CD4-positive, alpha-beta memory T cell (primary cell): ENCODE data around the gene FNDC3B. TPM values are rescaled to one million over a fixed set of nuclear protein-coding genes. Genes with fewer than 3 reads are reported as not detected.

Experiments used
- CTCF ChIA-PET: fragments of 350-600 bp; sonication (Branson Sonifier 250); formaldehyde crosslinking; loops from one replicate; lab custom pipeline; 2021; ENCODE audit warnings: inconsistent platforms; ENCODE audit not compliant: partially characterized antibody; lab: Charles Lee
- POLR2A ChIA-PET: fragments of 350-600 bp; sonication (Branson Sonifier 250); formaldehyde crosslinking; loops from one replicate; lab custom pipeline; 2021; ENCODE audit not compliant: partially characterized antibody; lab: Charles Lee
- DNase-seq, 5 donors: peaks; one replicate each; pipeline versions ENCODE4 v3.0.0 to v3.0.0-alpha.2; 2020 to 2022; ENCODE audit warnings: mixed read lengths in 1 of 5
- H3K27ac ChIP-seq: one replicate; pipeline ENCODE4 v1.7.0; 2013; ENCODE audit warnings: low read depth, low read length
- H3K27me3 ChIP-seq: 2 replicates; pipeline ENCODE4 v1.7.0; 2013; ENCODE audit warnings: mild to moderate bottlenecking, low read length, moderate library complexity; ENCODE audit not compliant: insufficient read depth
- H3K36me3 ChIP-seq: 2 replicates; pipeline ENCODE4 v1.7.0; 2013; ENCODE audit warnings: mild to moderate bottlenecking, low read length, moderate library complexity; ENCODE audit not compliant: insufficient read depth
- H3K4me1 ChIP-seq: 2 replicates; pipeline ENCODE4 v1.7.0; 2013; ENCODE audit warnings: mild to moderate bottlenecking, low read length, moderate library complexity; ENCODE audit not compliant: insufficient read depth
- H3K4me3 ChIP-seq, 2 donors: one replicate each; pipeline ENCODE4 v1.7.0; 2013; ENCODE audit warnings: low read length in 2 of 2, mild to moderate bottlenecking in 1 of 2
- H3K9me3 ChIP-seq, 2 donors: one replicate each; pipeline ENCODE4 v1.7.0; 2013; ENCODE audit warnings: low read length in 2 of 2, control low read depth in 1 of 2; ENCODE audit not compliant: control insufficient read depth in 1 of 2
- H3K27ac Mint-ChIP-seq, 7 donors: one replicate each; pipeline ENCODE4 v1.8.0; 2020 to 2021; ENCODE audit warnings: mixed read lengths in 7 of 7, mild to moderate bottlenecking in 6 of 7, inconsistent platforms in 3 of 7, moderate library complexity in 3 of 7
- H3K27me3 Mint-ChIP-seq, 2 donors: one replicate each; pipeline ENCODE4 v1.8.0; 2020 to 2021; ENCODE audit warnings: mixed read lengths in 2 of 2
- H3K36me3 Mint-ChIP-seq, 2 donors: one replicate each; pipeline ENCODE4 v1.8.0; 2020 to 2021; ENCODE audit warnings: mixed read lengths in 2 of 2, inconsistent platforms in 1 of 2, mild to moderate bottlenecking in 1 of 2
- H3K4me1 Mint-ChIP-seq, 4 donors: one replicate each; pipeline ENCODE4 v1.8.0; 2020 to 2021; ENCODE audit warnings: mixed read lengths in 4 of 4, mild to moderate bottlenecking in 1 of 4
- H3K4me3 Mint-ChIP-seq, 8 donors: one replicate each; pipeline ENCODE4 v1.8.0; 2020 to 2021; ENCODE audit warnings: mixed read lengths in 8 of 8, mild to moderate bottlenecking in 7 of 8, moderate library complexity in 6 of 8, inconsistent platforms in 3 of 8
- H3K9me3 Mint-ChIP-seq, 8 donors: one replicate each; pipeline ENCODE4 v1.8.0; 2020 to 2021; ENCODE audit warnings: mixed read lengths in 8 of 8, mild to moderate bottlenecking in 5 of 8, inconsistent platforms in 3 of 8, moderate library complexity in 1 of 8
- intact Hi-C: fragments of 100-400 bp; cut with micrococcal nuclease; formaldehyde crosslinking; loops from one replicate; pipeline ENCODE4 v1.15.1; 2023
- polyA plus RNA-seq, 2 donors: library from polyadenylated mRNA; unstranded; fragments of 300-500 nt; fragmentation: Illumina TruSeq; gene quantifications; one replicate each; pipeline ENCODE4 v1.2.3, GENCODE V29; 2021
- total RNA-seq, 2 experiments: library from RNA; stranded (reverse); gene quantifications; one replicate each; pipeline ENCODE4 v1.2.3, GENCODE V29; 2021

The FNDC3B gene
- total and polyA plus RNA-seq, 4 experiments from 2014 or later, result 10.9 to 18.2 (median 14.8) TPM

- H3K4me3 ChIP-seq, result no peak overlapping the region
- CTCF ChIA-PET, result interaction anchor here (0.8 to 1.7 kb wide), 3 partner anchors 8 to 102 kb away, joined by 3 to 5 read pairs (median 3); no protein-coding TSS in a partner anchor
- Mint-ChIP-seq H3K4me1 (peaks cover 45 to 78% (median 56%) of the 10 kb centered on the region in 4 donors), H3K36me3 (no peaks in the 10 kb centered on the region), H3K27ac (peak overlapping the region in 6 of 7 donors; percentile 5 to 82 (median 40)), H3K9me3 (no peaks in the 10 kb centered on the region), H3K4me3 (peak overlapping the region in 7 of 8 donors; percentile 1 to 67 (median 46)), H3K27me3 (no peaks in the 10 kb centered on the region)
- no peak overlapping the region for H3K27ac ChIP-seq
- no peaks in the 10 kb centered on the region for H3K9me3 ChIP-seq
- H3K36me3 ChIP-seq, result no peaks in the 10 kb centered on the region
- intact Hi-C loops, result no loop called here
- H3K27me3 ChIP-seq, result no peaks in the 10 kb centered on the region
- peaks cover 71% of the 10 kb centered on the region for H3K4me1 ChIP-seq
- DNase-seq, result no peak
- POLR2A ChIA-PET, result interaction anchor here (0.6 to 0.7 kb wide), 2 partner anchors 19 to 30 kb away, joined by 3 read pairs; no protein-coding TSS in a partner anchor
Observed at GRCh38 chr3:172137287-172138192, 98.2 kb downstream of the FNDC3B start.

GRCh38 chr3:172138193-172138537 is 98.8 kb downstream of the FNDC3B start:
- Histone ChIP-seq H3K9me3 (no peaks in the 10 kb centered on the region), H3K27ac (no peak overlapping the region), H3K27me3 (no peaks in the 10 kb centered on the region), H3K4me3 (no peak overlapping the region), H3K36me3 (no peaks in the 10 kb centered on the region), H3K4me1 (peaks cover 66% of the 10 kb centered on the region)
- ChIA-PET CTCF (interaction anchor here (0.8 to 1.7 kb wide), 4 partner anchors 9 to 103 kb away, joined by 3 to 5 read pairs (median 3); no protein-coding TSS in a partner anchor), POLR2A (interaction anchor here (0.6 kb wide), 1 partner anchor 19 kb away, joined by 3 read pairs; no protein-coding TSS in a partner anchor)
- no peaks in the 10 kb centered on the region for H3K9me3 Mint-ChIP-seq
- H3K4me1 Mint-ChIP-seq, result peaks cover 43 to 74% (median 53%) of the 10 kb centered on the region in 4 donors
- intact Hi-C loops, result no loop called here
- DNase-seq, result no peak
- no peaks in the 10 kb centered on the region for H3K27me3 Mint-ChIP-seq
- H3K36me3 Mint-ChIP-seq, result no peaks in the 10 kb centered on the region
- peak overlapping the region in 6 of 8 donors; percentile 14 to 67 (median 54) for H3K4me3 Mint-ChIP-seq
- peak overlapping the region in 6 of 7 donors; percentile 1 to 82 (median 40) for H3K27ac Mint-ChIP-seq

DNA sequence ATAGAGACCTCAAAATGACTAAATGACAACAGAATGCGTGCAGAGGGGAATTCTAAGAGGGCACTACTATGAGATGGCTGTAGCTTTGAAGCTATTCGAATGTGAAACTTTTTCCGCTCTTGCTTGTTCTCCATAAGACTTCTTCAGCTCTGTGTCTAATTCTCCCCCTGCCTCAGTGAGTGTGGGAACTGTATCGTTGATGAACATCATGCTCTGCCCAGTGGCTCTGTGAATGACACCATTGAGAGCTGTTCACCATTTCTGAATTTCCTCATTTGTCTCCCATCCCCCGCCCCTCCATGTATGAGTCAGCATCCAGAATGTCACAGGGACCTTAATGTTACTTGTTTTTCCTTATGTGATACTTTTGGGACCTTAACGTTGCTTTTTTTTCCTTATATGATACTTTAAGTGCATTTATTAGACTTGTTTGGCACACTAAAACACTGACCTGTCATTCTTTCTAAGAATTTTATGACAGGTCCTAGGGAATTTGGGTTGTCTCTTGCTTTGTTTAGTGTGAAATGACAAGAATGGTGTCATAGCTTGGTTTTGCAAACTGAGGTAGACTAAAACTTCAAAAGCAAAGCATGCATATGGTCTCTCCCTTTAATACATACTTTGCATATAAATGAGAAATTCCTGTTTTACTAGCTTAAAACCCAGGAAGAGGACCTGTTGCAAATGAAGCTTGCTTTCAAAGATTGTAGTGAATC is 99.6 kb downstream of the FNDC3B start:
- ChIA-PET POLR2A (interaction anchor here (0.9 kb wide), 1 partner anchor 32 kb away, joined by 3 read pairs; no protein-coding TSS in a partner anchor), CTCF (interaction anchor here (0.6 to 1.7 kb wide), 9 partner anchors 8 to 193 kb away, joined by 3 to 5 read pairs (median 4); no protein-coding TSS in a partner anchor)
- Mint-ChIP-seq H3K27ac (peak overlapping the region in 6 of 7 donors; percentile 37 to 88 (median 70)), H3K36me3 (no peaks in the 10 kb centered on the region), H3K9me3 (no peaks in the 10 kb centered on the region), H3K27me3 (no peaks in the 10 kb centered on the region), H3K4me1 (peaks cover 37 to 68% (median 47%) of the 10 kb centered on the region in 4 donors), H3K4me3 (peak overlapping the region in 7 of 8 donors; percentile 68 to 87 (median 74))
- Histone ChIP-seq H3K36me3 (no peaks in the 10 kb centered on the region), H3K9me3 (no peaks in the 10 kb centered on the region), H3K4me3 (no peak overlapping the region), H3K4me1 (peaks cover 59% of the 10 kb centered on the region), H3K27me3 (no peaks in the 10 kb centered on the region), H3K27ac (no peak overlapping the region)
- intact Hi-C loops, result no loop called here
- DNase-seq, result peak in 1 of 5 donors; percentile 50

DNA sequence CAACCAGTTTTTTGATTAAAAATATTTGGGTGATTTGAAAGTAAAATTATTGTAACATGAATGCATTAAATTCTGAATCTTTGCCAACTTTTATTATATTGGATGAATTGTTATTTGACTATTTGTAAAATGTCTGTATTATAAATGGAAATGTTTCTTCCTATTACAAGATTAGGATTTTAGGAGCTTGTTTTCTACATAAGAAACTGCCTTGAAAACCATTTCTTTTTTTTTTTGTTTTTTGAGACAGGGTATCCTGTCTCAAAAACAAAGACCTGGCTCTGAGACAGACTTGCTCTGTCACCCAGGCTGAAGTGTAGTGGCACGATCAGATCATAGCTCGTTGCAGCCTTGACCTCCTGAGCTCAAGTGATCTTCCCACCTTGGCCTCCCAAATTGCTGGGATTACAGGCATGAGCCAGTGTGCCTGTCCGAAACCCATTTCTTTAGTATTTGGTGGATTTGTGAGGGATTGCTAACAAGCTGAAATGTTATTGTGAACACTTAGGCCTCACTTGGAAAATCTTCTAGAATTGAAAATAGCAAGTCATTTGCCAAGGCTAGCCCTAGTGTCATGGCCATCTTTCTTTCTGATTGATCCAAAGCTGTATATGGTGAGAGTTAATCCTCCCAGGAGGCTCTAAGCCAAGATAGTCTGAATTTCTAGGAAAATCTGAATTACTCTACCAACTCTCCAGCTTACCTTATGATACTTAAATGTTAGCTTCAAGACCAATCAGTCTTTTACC is 100.3 kb downstream of the FNDC3B start:
- H3K27ac Mint-ChIP-seq, result peak overlapping the region in 3 of 7 donors; percentile 43 to 75 (median 61)

GRCh38 chr3:172140499-172141391 is 101.4 kb downstream of the FNDC3B start:
- ChIA-PET CTCF (interaction anchor here (1.0 to 1.4 kb wide), 4 partner anchors 9 to 527 kb away, joined by 3 to 4 read pairs (median 4); no protein-coding TSS in a partner anchor), POLR2A (interaction anchor here (0.9 to 1.3 kb wide), 2 partner anchors 9 to 33 kb away, joined by 3 read pairs; no protein-coding TSS in a partner anchor)
- no peak overlapping the region for H3K4me3 ChIP-seq
- DNase-seq, result no peak
- H3K4me1 ChIP-seq, result peaks cover 41% of the 10 kb centered on the region
- Mint-ChIP-seq H3K4me3 (peak overlapping the region in 2 of 8 donors; percentile 2 to 33), H3K36me3 (peaks cover 0 to 3% of the 10 kb centered on the region in 2 donors), H3K9me3 (no peaks in the 10 kb centered on the region), H3K4me1 (peaks cover 32 to 64% (median 43%) of the 10 kb centered on the region in 4 donors), H3K27ac (peak overlapping the region in 4 of 7 donors; percentile 27 to 61 (median 46)), H3K27me3 (no peaks in the 10 kb centered on the region)
- intact Hi-C loops, result no loop called here
- no peaks in the 10 kb centered on the region for H3K27me3 ChIP-seq
- no peaks in the 10 kb centered on the region for H3K9me3 ChIP-seq
- H3K27ac ChIP-seq, result no peak overlapping the region
- no peaks in the 10 kb centered on the region for H3K36me3 ChIP-seq

More for the DNA sequence above, 100.3 kb downstream of the FNDC3B start:
- Histone ChIP-seq H3K27ac (no peak overlapping the region), H3K27me3 (no peaks in the 10 kb centered on the region), H3K4me3 (no peak overlapping the region), H3K9me3 (no peaks in the 10 kb centered on the region), H3K36me3 (no peaks in the 10 kb centered on the region), H3K4me1 (peaks cover 51% of the 10 kb centered on the region)
- intact Hi-C loops, result no loop called here
- POLR2A ChIA-PET, result interaction anchor here (0.9 to 1.3 kb wide), 2 partner anchors 11 to 33 kb away, joined by 3 read pairs; no protein-coding TSS in a partner anchor
- Mint-ChIP-seq H3K4me3 (peak overlapping the region in 1 of 8 donors; percentile 2), H3K4me1 (peaks cover 34 to 67% (median 45%) of the 10 kb centered on the region in 4 donors), H3K27me3 (no peaks in the 10 kb centered on the region), H3K9me3 (no peaks in the 10 kb centered on the region), H3K36me3 (no peaks in the 10 kb centered on the region)
- DNase-seq, result no peak
- CTCF ChIA-PET, result interaction anchor here (1.0 to 1.5 kb wide), 8 partner anchors 9 to 528 kb away, joined by 3 to 5 read pairs (median 4); no protein-coding TSS in a partner anchor
